CD4-positive, alpha-beta memory T cell (primary cell): ENCODE results near the gene CERS5. TPM values are rescaled to one million over a fixed set of nuclear protein-coding genes. Genes with fewer than 3 reads are reported as not detected.
"Not testable (repeated sequence)": the region's sequence is repeated elsewhere in the genome, so short reads cannot be mapped to it uniquely, and the experiment has no call there.

Experiments
- CTCF ChIA-PET: fragments of 350-600 bp; sonication (Branson Sonifier 250); formaldehyde crosslinking; loops from one replicate; lab custom pipeline; 2021; ENCODE audit warnings: inconsistent platforms; ENCODE audit not compliant: partially characterized antibody; lab: Charles Lee
- POLR2A ChIA-PET: fragments of 350-600 bp; sonication (Branson Sonifier 250); formaldehyde crosslinking; loops from one replicate; lab custom pipeline; 2021; ENCODE audit not compliant: partially characterized antibody; lab: Charles Lee
- DNase-seq, 5 donors: peaks; one replicate each; pipeline versions ENCODE4 v3.0.0 to v3.0.0-alpha.2; 2020 to 2022; ENCODE audit warnings: mixed read lengths in 1 of 5
- H3K27ac ChIP-seq: one replicate; pipeline ENCODE4 v1.7.0; 2013; ENCODE audit warnings: low read depth, low read length
- H3K27me3 ChIP-seq: 2 replicates; pipeline ENCODE4 v1.7.0; 2013; ENCODE audit warnings: mild to moderate bottlenecking, low read length, moderate library complexity; ENCODE audit not compliant: insufficient read depth
- H3K36me3 ChIP-seq: 2 replicates; pipeline ENCODE4 v1.7.0; 2013; ENCODE audit warnings: mild to moderate bottlenecking, low read length, moderate library complexity; ENCODE audit not compliant: insufficient read depth
- H3K4me1 ChIP-seq: 2 replicates; pipeline ENCODE4 v1.7.0; 2013; ENCODE audit warnings: mild to moderate bottlenecking, low read length, moderate library complexity; ENCODE audit not compliant: insufficient read depth
- H3K4me3 ChIP-seq, 2 donors: one replicate each; pipeline ENCODE4 v1.7.0; 2013; ENCODE audit warnings: low read length in 2 of 2, mild to moderate bottlenecking in 1 of 2
- H3K9me3 ChIP-seq, 2 donors: one replicate each; pipeline ENCODE4 v1.7.0; 2013; ENCODE audit warnings: low read length in 2 of 2, control low read depth in 1 of 2; ENCODE audit not compliant: control insufficient read depth in 1 of 2
- H3K27ac Mint-ChIP-seq, 7 donors: one replicate each; pipeline ENCODE4 v1.8.0; 2020 to 2021; ENCODE audit warnings: mixed read lengths in 7 of 7, mild to moderate bottlenecking in 6 of 7, inconsistent platforms in 3 of 7, moderate library complexity in 3 of 7
- H3K27me3 Mint-ChIP-seq, 2 donors: one replicate each; pipeline ENCODE4 v1.8.0; 2020 to 2021; ENCODE audit warnings: mixed read lengths in 2 of 2
- H3K36me3 Mint-ChIP-seq, 2 donors: one replicate each; pipeline ENCODE4 v1.8.0; 2020 to 2021; ENCODE audit warnings: mixed read lengths in 2 of 2, inconsistent platforms in 1 of 2, mild to moderate bottlenecking in 1 of 2
- H3K4me1 Mint-ChIP-seq, 4 donors: one replicate each; pipeline ENCODE4 v1.8.0; 2020 to 2021; ENCODE audit warnings: mixed read lengths in 4 of 4, mild to moderate bottlenecking in 1 of 4
- H3K4me3 Mint-ChIP-seq, 8 donors: one replicate each; pipeline ENCODE4 v1.8.0; 2020 to 2021; ENCODE audit warnings: mixed read lengths in 8 of 8, mild to moderate bottlenecking in 7 of 8, moderate library complexity in 6 of 8, inconsistent platforms in 3 of 8
- H3K9me3 Mint-ChIP-seq, 8 donors: one replicate each; pipeline ENCODE4 v1.8.0; 2020 to 2021; ENCODE audit warnings: mixed read lengths in 8 of 8, mild to moderate bottlenecking in 5 of 8, inconsistent platforms in 3 of 8, moderate library complexity in 1 of 8
- intact Hi-C: fragments of 100-400 bp; cut with micrococcal nuclease; formaldehyde crosslinking; loops from one replicate; pipeline ENCODE4 v1.15.1; 2023
- polyA plus RNA-seq, 2 donors: library from polyadenylated mRNA; unstranded; fragments of 300-500 nt; fragmentation: Illumina TruSeq; gene quantifications; one replicate each; pipeline ENCODE4 v1.2.3, GENCODE V29; 2021
- total RNA-seq, 2 experiments: library from RNA; stranded (reverse); gene quantifications; one replicate each; pipeline ENCODE4 v1.2.3, GENCODE V29; 2021

The CERS5 gene
- total and polyA plus RNA-seq, 4 experiments from 2014 or later: 42.1 to 62.7 (median 46.6) TPM

- H3K9me3 Mint-ChIP-seq, intact Hi-C loops, H3K4me3 ChIP-seq, H3K27ac Mint-ChIP-seq, H3K27me3 Mint-ChIP-seq, H3K27me3 ChIP-seq, H3K9me3 ChIP-seq, H3K27ac ChIP-seq, DNase-seq, H3K4me3 Mint-ChIP-seq, H3K4me1 ChIP-seq: not testable (repeated sequence)
- POLR2A ChIA-PET: interaction anchor here (0.7 to 1.3 kb wide), 2 partner anchors 63 to 78 kb away, joined by 3 read pairs; partner anchors contain the start of gene SMARCD1
- peaks cover 11% of the 10 kb centered on the region for H3K36me3 ChIP-seq
- CTCF ChIA-PET: interaction anchor here (1.2 to 2.6 kb wide), 4 partner anchors 11 to 77 kb away, joined by 4 to 14 read pairs (median 8); partner anchors contain the start of gene COX14
- peaks cover 19 to 31% (median 25%) of the 10 kb centered on the region in 4 donors for H3K4me1 Mint-ChIP-seq
- peaks cover 0 to 12% of the 10 kb centered on the region in 2 donors for H3K36me3 Mint-ChIP-seq
These were observed 19.2 kb downstream of the CERS5 start for GRCh38 chr12:50148011-50148410.

GRCh38 chr12:50147281-50147680 is 19.9 kb downstream of the CERS5 start:
- no peak for DNase-seq
- no peaks in the 10 kb centered on the region for H3K9me3 ChIP-seq
- POLR2A ChIA-PET: interaction anchor here (0.7 to 1.3 kb wide), 4 partner anchors 9 to 77 kb away, joined by 3 to 4 read pairs (median 3); partner anchors contain the start of gene SMARCD1
- H3K4me3 ChIP-seq: no peak overlapping the region
- H3K27me3 Mint-ChIP-seq: no peaks in the 10 kb centered on the region
- intact Hi-C loops: no loop called here
- H3K27ac ChIP-seq: no peak overlapping the region
- no peaks in the 10 kb centered on the region for H3K9me3 Mint-ChIP-seq
- peaks cover 6% of the 10 kb centered on the region for H3K4me1 ChIP-seq
- H3K4me1 Mint-ChIP-seq: peaks cover 19 to 31% (median 24%) of the 10 kb centered on the region in 4 donors
- peaks cover 0 to 19% of the 10 kb centered on the region in 2 donors for H3K36me3 Mint-ChIP-seq
- peaks cover 11% of the 10 kb centered on the region for H3K36me3 ChIP-seq
- no peaks in the 10 kb centered on the region for H3K27me3 ChIP-seq
- no peak overlapping the region for H3K27ac Mint-ChIP-seq
- CTCF ChIA-PET: interaction anchor here (0.9 to 2.6 kb wide), 6 partner anchors 10 to 76 kb away, joined by 3 to 14 read pairs (median 6); partner anchors contain the start of gene COX14
- no peak overlapping the region for H3K4me3 Mint-ChIP-seq

GRCh38 chr12:50145439-50145838 is 21.7 kb downstream of the CERS5 start:
- ChIA-PET POLR2A (interaction anchor here (1.1 kb wide), 1 partner anchor 33 kb away, joined by 3 read pairs; the partner anchor contains the start of gene COX14), CTCF (interaction anchor here (1.9 to 2.6 kb wide), 3 partner anchors 13 to 30 kb away, joined by 4 to 10 read pairs (median 8); no protein-coding TSS in a partner anchor)

GRCh38 chr12:50142993-50143392 is 24.2 kb downstream of the CERS5 start:
- no peak for DNase-seq
- POLR2A ChIA-PET: interaction anchor here (1.2 kb wide), 1 partner anchor 58 kb away, joined by 3 read pairs; the partner anchor contains the start of gene SMARCD1
- Histone ChIP-seq H3K27ac (no peak overlapping the region), H3K27me3 (no peaks in the 10 kb centered on the region), H3K9me3 (no peaks in the 10 kb centered on the region), H3K4me1 (no peaks in the 10 kb centered on the region), H3K4me3 (no peak overlapping the region), H3K36me3 (peaks cover 25% of the 10 kb centered on the region)
- H3K4me1 Mint-ChIP-seq: peaks cover 4 to 14% (median 8%) of the 10 kb centered on the region in 4 donors
- intact Hi-C loops: no loop called here
- H3K27me3 Mint-ChIP-seq: no peaks in the 10 kb centered on the region
- H3K36me3 Mint-ChIP-seq: peaks cover 11 to 40% of the 10 kb centered on the region in 2 donors
- H3K4me3 Mint-ChIP-seq: no peak overlapping the region
- H3K27ac Mint-ChIP-seq: peak overlapping the region in 1 of 7 donors; percentile 15
- CTCF ChIA-PET: no interaction called here
- no peaks in the 10 kb centered on the region for H3K9me3 Mint-ChIP-seq

More at GRCh38 chr12:50145439-50145838, 21.7 kb downstream of the CERS5 start:
- no peak overlapping the region for H3K27ac Mint-ChIP-seq
- no peak for DNase-seq
- peaks cover 5 to 31% of the 10 kb centered on the region in 2 donors for H3K36me3 Mint-ChIP-seq
- intact Hi-C loops: no loop called here
- Histone ChIP-seq H3K9me3 (no peaks in the 10 kb centered on the region), H3K27ac (no peak overlapping the region), H3K4me1 (peaks cover 6% of the 10 kb centered on the region), H3K36me3 (peaks cover 19% of the 10 kb centered on the region), H3K27me3 (no peaks in the 10 kb centered on the region), H3K4me3 (no peak overlapping the region)
- H3K4me1 Mint-ChIP-seq: peaks cover 12 to 18% (median 15%) of the 10 kb centered on the region in 4 donors
- H3K9me3 Mint-ChIP-seq: no peaks in the 10 kb centered on the region
- H3K27me3 Mint-ChIP-seq: no peaks in the 10 kb centered on the region
- H3K4me3 Mint-ChIP-seq: no peak overlapping the region

GRCh38 chr12:50132505-50133135 is 34.5 kb downstream of the CERS5 start:
- no peaks in the 10 kb centered on the region for H3K4me1 ChIP-seq
- peaks cover 47% of the 10 kb centered on the region for H3K36me3 ChIP-seq
- CTCF ChIA-PET: interaction anchor here (0.7 to 6.4 kb wide), 16 partner anchors 14 to 67 kb away, joined by 3 to 58 read pairs (median 4); partner anchors contain the start of genes CERS5 and COX14
- peak in 4 of 5 donors; percentile 48 to 54 (median 52) for DNase-seq
- no peaks in the 10 kb centered on the region for H3K9me3 ChIP-seq
- no peak overlapping the region for H3K4me3 ChIP-seq
- no peaks in the 10 kb centered on the region for H3K27me3 Mint-ChIP-seq
- no peaks in the 10 kb centered on the region for H3K9me3 Mint-ChIP-seq
- H3K27ac Mint-ChIP-seq: peak overlapping the region in 6 of 7 donors; percentile 14 to 84 (median 68)
- peaks cover 12 to 28% (median 13%) of the 10 kb centered on the region in 4 donors for H3K4me1 Mint-ChIP-seq
- peaks cover 38 to 69% of the 10 kb centered on the region in 2 donors for H3K36me3 Mint-ChIP-seq
- POLR2A ChIA-PET: interaction anchor here (1.4 to 1.5 kb wide), 2 partner anchors 21 to 36 kb away, joined by 3 to 8 read pairs; partner anchors contain the start of gene COX14
- H3K27me3 ChIP-seq: no peaks in the 10 kb centered on the region
- intact Hi-C loops: loop anchor here (1.0 to 5.0 kb wide), 4 partner anchors 20 to 182 kb away; partner anchors contain the start of gene COX14
- H3K4me3 Mint-ChIP-seq: no peak overlapping the region
- no peak overlapping the region for H3K27ac ChIP-seq

GRCh38 chr12:50129290-50129689 is 37.9 kb downstream of the CERS5 start:
- intact Hi-C loops: no loop called here
- peaks cover 20 to 34% (median 26%) of the 10 kb centered on the region in 4 donors for H3K4me1 Mint-ChIP-seq

More at GRCh38 chr12:50129290-50129689, 37.9 kb downstream of the CERS5 start:
- no peaks in the 10 kb centered on the region for H3K9me3 ChIP-seq
- Mint-ChIP-seq H3K4me3 (no peak overlapping the region), H3K27ac (no peak overlapping the region), H3K9me3 (no peaks in the 10 kb centered on the region), H3K27me3 (no peaks in the 10 kb centered on the region), H3K36me3 (peaks cover 43 to 69% of the 10 kb centered on the region in 2 donors)
- peaks cover 40% of the 10 kb centered on the region for H3K36me3 ChIP-seq
- H3K27ac ChIP-seq: no peak overlapping the region
- peaks cover 3% of the 10 kb centered on the region for H3K4me1 ChIP-seq
- no peaks in the 10 kb centered on the region for H3K27me3 ChIP-seq
- ChIA-PET CTCF (interaction anchor here (0.6 to 6.4 kb wide), 9 partner anchors 17 to 1051 kb away, joined by 3 to 58 read pairs (median 5); partner anchors contain the start of gene COX14), POLR2A (interaction anchor here (0.9 to 4.7 kb wide), 4 partner anchors 10 to 38 kb away, joined by 3 to 28 read pairs (median 5); partner anchors contain the start of genes CERS5 and COX14)
- no peak overlapping the region for H3K4me3 ChIP-seq
- no peak for DNase-seq
